HEK293 (cell line): ENCODE measurements around the gene CYB561D2.

Source experiments
- CTCF ChIA-PET: fragments of 350-600 bp; formaldehyde crosslinking; extraction: SDS; loops from one replicate; lab custom pipeline; 2021; ENCODE audit warnings: antibody characterized with exemption; lab: Yijun Ruan, JAX
- POLR2A ChIA-PET: fragments of 300-600 bp; formaldehyde crosslinking; extraction: SDS; loops from one replicate; lab custom pipeline; 2020; ENCODE audit warnings: antibody characterized with exemption, inconsistent platforms; lab: Yijun Ruan, JAX
- H3K27ac ChIP-seq: fragments of 200-500 bp; sonication (Bioruptor generic); 2 replicates; pipeline ENCODE4 v1.5.1; 2014; ENCODE audit warnings: low read depth, low read length, control low read depth, inconsistent platforms; ENCODE audit errors: extremely low read depth
- H3K36me3 ChIP-seq, 2 experiments: fragments of 200-500 bp in 1 of 2; sonication (Bioruptor generic) in 1 of 2; 1 replicate in 1 of 2; 2 replicates in 1 of 2; pipeline ENCODE4 v1.5.1; 2014 to 2017; ENCODE audit warnings: inconsistent platforms in 2 of 2, low read length in 2 of 2; ENCODE audit not compliant: control insufficient read depth in 2 of 2, insufficient read depth in 1 of 2
- H3K4me1 ChIP-seq: fragments of 200-500 bp; sonication (Bioruptor generic); 2 replicates; pipeline ENCODE4 v1.5.1; 2014; ENCODE audit warnings: mild to moderate bottlenecking, low read length, inconsistent platforms; ENCODE audit not compliant: control insufficient read depth, insufficient read depth
- H3K4me3 ChIP-seq: 2 replicates; pipeline ENCODE4 v1.5.1; 2011; ENCODE audit warnings: low read depth, mild to moderate bottlenecking, control low read depth, low read length, moderate library complexity
- H3K9me3 ChIP-seq: fragments of 200-500 bp; sonication (Bioruptor generic); 2 replicates; pipeline ENCODE4 v1.5.1; 2014; ENCODE audit warnings: low read depth, low read length, inconsistent platforms; ENCODE audit not compliant: control insufficient read depth, insufficient read depth
- BCL11B ChIP-seq: fragments of 450-650 bp; formaldehyde crosslinking; IDR thresholded peaks from 2 replicates; pipeline ENCODE4 v1.5.1; 2016; ENCODE audit warnings: low read depth, missing biosample characterization, missing genetic modification characterization
- GLI2 ChIP-seq: fragments of 450-650 bp; formaldehyde crosslinking; IDR thresholded peaks from 2 replicates; pipeline ENCODE4; 2017; ENCODE audit warnings: missing biosample characterization, missing genetic modification characterization, low read depth, borderline replicate concordance
- GLIS1 ChIP-seq: fragments of 450-650 bp; formaldehyde crosslinking; IDR thresholded peaks from 2 replicates; pipeline ENCODE4 v1.5.1; 2016; ENCODE audit warnings: missing biosample characterization, missing genetic modification characterization
- KLF16 ChIP-seq: fragments of 450-650 bp; formaldehyde crosslinking; IDR thresholded peaks from 2 replicates; pipeline ENCODE4 v1.5.1; 2017; ENCODE audit warnings: missing biosample characterization, missing genetic modification characterization
- PRDM6 ChIP-seq: fragments of 450-650 bp; formaldehyde crosslinking; IDR thresholded peaks from 2 replicates; pipeline ENCODE4 v1.5.1; 2017; ENCODE audit warnings: missing biosample characterization, missing genetic modification characterization
- SP2 ChIP-seq: fragments of 450-650 bp; formaldehyde crosslinking; IDR thresholded peaks from 2 replicates; pipeline ENCODE4 v1.5.1; 2016; ENCODE audit warnings: missing biosample characterization, missing genetic modification characterization
- SP3 ChIP-seq: fragments of 450-650 bp; formaldehyde crosslinking; IDR thresholded peaks from 2 replicates; pipeline ENCODE4 v1.5.1; 2016; ENCODE audit warnings: missing biosample characterization, missing genetic modification characterization
- ZBTB17 ChIP-seq: fragments of 450-650 bp; formaldehyde crosslinking; IDR thresholded peaks from 2 replicates; pipeline ENCODE4 v1.5.1; 2016; ENCODE audit warnings: missing biosample characterization, missing genetic modification characterization
- ZBTB7A ChIP-seq: fragments of 450-650 bp; formaldehyde crosslinking; IDR thresholded peaks from 2 replicates; pipeline ENCODE4 v1.5.1; 2016; ENCODE audit warnings: low read depth, missing biosample characterization, missing genetic modification characterization
- ZIC2 ChIP-seq: fragments of 450-650 bp; formaldehyde crosslinking; IDR thresholded peaks from 2 replicates; pipeline ENCODE4 v1.5.1; 2016; ENCODE audit warnings: missing biosample characterization, missing genetic modification characterization
- ZNF280C ChIP-seq: fragments of 450-650 bp; formaldehyde crosslinking; IDR thresholded peaks from 2 replicates; pipeline ENCODE4 v1.5.1; 2016; ENCODE audit warnings: missing biosample characterization, missing genetic modification characterization
- ZNF311 ChIP-seq: fragments of 450-650 bp; formaldehyde crosslinking; IDR thresholded peaks from 2 replicates; pipeline ENCODE4 v1.5.1; 2017; ENCODE audit warnings: missing biosample characterization, missing genetic modification characterization, borderline replicate concordance
- ZNF362 ChIP-seq: fragments of 450-650 bp; formaldehyde crosslinking; IDR thresholded peaks from 2 replicates; pipeline ENCODE4 v1.5.1; 2016; ENCODE audit warnings: missing biosample characterization, missing genetic modification characterization
- ZNF391 ChIP-seq: fragments of 450-650 bp; formaldehyde crosslinking; IDR thresholded peaks from 2 replicates; pipeline ENCODE4 v1.5.1; 2016; ENCODE audit warnings: low read depth, missing biosample characterization, missing genetic modification characterization, borderline replicate concordance
- ZNF555 ChIP-seq: fragments of 450-650 bp; formaldehyde crosslinking; conservative IDR thresholded peaks from 2 replicates; pipeline ENCODE4 v1.5.1; 2017; ENCODE audit warnings: missing biosample characterization, mild to moderate bottlenecking, missing genetic modification characterization, inconsistent platforms
- ZNF558 ChIP-seq: fragments of 450-650 bp; formaldehyde crosslinking; IDR thresholded peaks from 2 replicates; pipeline ENCODE4 v1.5.1; 2016; ENCODE audit warnings: missing biosample characterization, missing genetic modification characterization
- ZNF571 ChIP-seq: fragments of 450-650 bp; formaldehyde crosslinking; IDR thresholded peaks from 2 replicates; pipeline ENCODE4 v1.5.0; 2017; ENCODE audit warnings: missing biosample characterization, missing genetic modification characterization
- ZNF621 ChIP-seq: fragments of 450-650 bp; formaldehyde crosslinking; IDR thresholded peaks from 2 replicates; pipeline ENCODE4 v1.5.1; 2017; ENCODE audit warnings: missing biosample characterization, missing genetic modification characterization
- ZNF624 ChIP-seq: fragments of 450-650 bp; formaldehyde crosslinking; IDR thresholded peaks from 2 replicates; pipeline ENCODE4 v1.5.1; 2017; ENCODE audit warnings: missing biosample characterization, missing genetic modification characterization
- ZNF629 ChIP-seq: fragments of 450-650 bp; formaldehyde crosslinking; IDR thresholded peaks from 2 replicates; pipeline ENCODE4 v1.5.1; 2017; ENCODE audit warnings: missing biosample characterization, missing genetic modification characterization
- ZNF658 ChIP-seq: fragments of 450-650 bp; formaldehyde crosslinking; IDR thresholded peaks from 2 replicates; pipeline ENCODE4; 2016; ENCODE audit warnings: missing biosample characterization, missing genetic modification characterization
- ZNF785 ChIP-seq: fragments of 450-650 bp; formaldehyde crosslinking; IDR thresholded peaks from 2 replicates; pipeline ENCODE4 v1.5.1; 2016; ENCODE audit warnings: missing biosample characterization, missing genetic modification characterization
- ZNF792 ChIP-seq: fragments of 450-650 bp; formaldehyde crosslinking; IDR thresholded peaks from 2 replicates; pipeline ENCODE4 v1.5.1; 2016; ENCODE audit warnings: missing biosample characterization, missing genetic modification characterization
- ZNF830 ChIP-seq: fragments of 450-650 bp; IDR thresholded peaks from 2 replicates; pipeline ENCODE4 v1.5.0; 2018; ENCODE audit warnings: missing biosample characterization, missing genetic modification characterization, low read depth, mild to moderate bottlenecking, moderate library complexity

Gene CYB561D2

GRCh38 chr3:50365080-50365841 is 14.6 kb downstream of the CYB561D2 start:
- no peaks in the 10 kb centered on the region for H3K4me1 ChIP-seq
- no peak overlapping the region for H3K27ac ChIP-seq
- no peak for TF ChIP-seq GLI2 (tag by site-specific recombination)
- 0 out of 2 replicates have a peak, but pooled peaks have one; percentile 28 for TF ChIP-seq ZNF629 (tag by site-specific recombination)
- peak; percentile 58 for TF ChIP-seq SP3
- no peak for TF ChIP-seq ZNF792 (tag by site-specific recombination)
- peak; percentile 73 for TF ChIP-seq SP2 (tag by site-specific recombination)
- TF ChIP-seq ZIC2 (tag by site-specific recombination): no peak
- no peak for TF ChIP-seq ZNF621
- TF ChIP-seq BCL11B (tag by site-specific recombination): no peak
- no peak for TF ChIP-seq PRDM6
- no peak for TF ChIP-seq ZNF785 (tag by site-specific recombination)
- TF ChIP-seq ZNF555 (tag by site-specific recombination): no peak
- TF ChIP-seq ZBTB17: peak; percentile 66
- TF ChIP-seq ZNF624 (tag by site-specific recombination): no peak
- no peak for TF ChIP-seq ZNF311 (tag by site-specific recombination)
- no peak for TF ChIP-seq GLIS1 (tag by site-specific recombination)
- no peak for TF ChIP-seq KLF16 (tag by site-specific recombination)
- no peak for TF ChIP-seq ZNF658 (tag by site-specific recombination)
- TF ChIP-seq ZBTB7A (tag by site-specific recombination): no peak
- no peak for TF ChIP-seq ZNF362 (tag by site-specific recombination)
- no peak for TF ChIP-seq ZNF830 (tag by site-specific recombination)
- no peak for TF ChIP-seq ZNF558
- no peak for TF ChIP-seq ZNF391
- TF ChIP-seq ZNF571 (tag by site-specific recombination): no peak
- no peak for TF ChIP-seq ZNF280C (tag by site-specific recombination)
- H3K36me3 ChIP-seq: no peaks in the 10 kb centered on the region
- ChIA-PET CTCF (interaction anchor here (0.6 to 1.4 kb wide), 2 partner anchors 17 to 1137 kb away, joined by 3 to 4 read pairs; no protein-coding TSS in a partner anchor), POLR2A (interaction anchor here (0.5 kb wide), 2 partner anchors 123 to 151 kb away, joined by 3 read pairs; no protein-coding TSS in a partner anchor)
- H3K4me3 ChIP-seq: peak overlapping the region; percentile 32
- no peaks in the 10 kb centered on the region for H3K9me3 ChIP-seq
